Colonic mucosa (tissue), 4 donors: ENCODE measurements around the gene B4GALT1. TPM values are rescaled to one million over a fixed set of nuclear protein-coding genes. Genes with fewer than 3 reads are reported as not detected.

Experiments
- DNase-seq: peaks from one replicate; pipeline ENCODE4 v3.0.0-alpha.2; 2020
- H3K27ac ChIP-seq: fragments of 200-600 bp; one replicate; pipeline ENCODE4 v1.8.0; 2021
- H3K27me3 ChIP-seq: fragments of 200-600 bp; one replicate; pipeline ENCODE4 v1.8.0; 2021
- H3K36me3 ChIP-seq: fragments of 200-600 bp; one replicate; pipeline ENCODE4 v1.8.0; 2021
- H3K4me1 ChIP-seq: fragments of 200-600 bp; one replicate; pipeline ENCODE4 v1.8.0; 2021; ENCODE audit warnings: mild to moderate bottlenecking
- H3K4me3 ChIP-seq: fragments of 200-600 bp; one replicate; pipeline ENCODE4 v1.8.0; 2021
- H3K9ac ChIP-seq, 2 donors: one replicate each; pipeline ENCODE4 v1.7.0; 2013; ENCODE audit warnings: control low read depth in 2 of 2, low read depth in 2 of 2, low read length in 2 of 2
- H3K9me3 ChIP-seq: fragments of 200-600 bp; one replicate; pipeline ENCODE4 v1.8.0; 2021
- intact Hi-C: fragments of 100-400 bp; cut with DNase I; formaldehyde crosslinking; loops from one replicate; pipeline ENCODE4 v1.14.1; 2022
- total RNA-seq, 2 donors: library from RNA; stranded (reverse); fragmentation: NEBNext Ultra II Directional in 1 of 2; extraction: Animal tissue kit (Norgen Biotek cat#: 25700) in 1 of 2; gene quantifications; one replicate each; pipeline ENCODE4 v1.2.1, GENCODE V29; 2021
- TF ChIP-seq, protein P1 (sequence below): fragments of 200-600 bp; IDR thresholded peaks from one replicate; pipeline ENCODE4 v1.8.0; 2022; ENCODE audit warnings: antibody characterized with exemption, mild to moderate bottlenecking
- donor health status: healthy.
- donor health status: DM: no; HTN: no; CAD: no.
- donor health status: DM: no; HTN: no; CAD: no.

B4GALT1 gene
- total RNA-seq, 2 donors from 2014 or later: 76.9 to 78.7 TPM

DNA sequence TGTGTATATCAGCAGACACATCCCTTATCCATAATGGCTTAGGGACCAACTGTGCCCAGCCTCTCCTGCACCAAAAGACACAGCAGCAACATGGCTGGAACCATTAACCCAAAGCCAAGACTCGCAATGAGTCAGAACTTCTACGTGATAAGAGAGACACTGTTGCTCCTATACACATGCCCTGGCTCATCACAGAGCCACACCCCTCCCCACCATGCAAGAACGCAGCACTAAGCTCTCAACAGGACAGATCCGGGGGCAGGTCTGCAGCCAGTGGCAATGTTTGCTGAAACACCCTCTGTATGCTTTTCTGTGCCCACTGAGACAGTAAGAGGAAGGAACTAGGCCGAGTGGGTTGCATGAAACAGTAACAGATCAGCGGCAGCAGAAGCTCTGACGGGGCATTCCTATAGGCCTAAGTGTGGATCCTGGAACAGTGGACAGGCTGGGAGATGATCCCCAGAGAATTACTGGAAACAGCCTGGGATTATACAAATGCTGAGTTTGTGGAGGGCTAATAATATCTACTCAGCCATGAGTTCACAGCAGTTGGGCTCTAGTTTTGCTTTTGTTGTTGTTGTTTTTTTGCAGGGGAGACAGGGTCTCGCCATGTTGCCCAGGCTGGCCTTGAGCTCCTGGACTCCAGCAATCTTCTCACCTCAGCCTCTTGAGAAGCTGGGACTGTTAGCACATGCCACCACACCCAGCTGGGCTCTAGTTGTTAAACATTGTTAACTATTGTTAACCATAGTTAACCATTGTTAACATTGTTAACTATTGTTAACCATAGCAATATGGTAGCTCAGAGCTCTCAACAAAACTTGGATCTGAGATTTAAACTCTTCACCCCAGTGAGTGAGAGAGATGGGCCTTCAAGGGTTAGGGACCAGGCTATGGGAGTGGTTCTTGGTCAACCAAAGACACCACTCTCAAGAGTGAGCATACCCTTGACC, 41.0 kb downstream of the B4GALT1 start:
- no peaks in the 10 kb centered on the region for H3K36me3 ChIP-seq
- no peak overlapping the region for H3K4me3 ChIP-seq
- no peaks in the 10 kb centered on the region for H3K9me3 ChIP-seq
- H3K9ac ChIP-seq: no peak overlapping the region
- TF ChIP-seq, protein P1, sequence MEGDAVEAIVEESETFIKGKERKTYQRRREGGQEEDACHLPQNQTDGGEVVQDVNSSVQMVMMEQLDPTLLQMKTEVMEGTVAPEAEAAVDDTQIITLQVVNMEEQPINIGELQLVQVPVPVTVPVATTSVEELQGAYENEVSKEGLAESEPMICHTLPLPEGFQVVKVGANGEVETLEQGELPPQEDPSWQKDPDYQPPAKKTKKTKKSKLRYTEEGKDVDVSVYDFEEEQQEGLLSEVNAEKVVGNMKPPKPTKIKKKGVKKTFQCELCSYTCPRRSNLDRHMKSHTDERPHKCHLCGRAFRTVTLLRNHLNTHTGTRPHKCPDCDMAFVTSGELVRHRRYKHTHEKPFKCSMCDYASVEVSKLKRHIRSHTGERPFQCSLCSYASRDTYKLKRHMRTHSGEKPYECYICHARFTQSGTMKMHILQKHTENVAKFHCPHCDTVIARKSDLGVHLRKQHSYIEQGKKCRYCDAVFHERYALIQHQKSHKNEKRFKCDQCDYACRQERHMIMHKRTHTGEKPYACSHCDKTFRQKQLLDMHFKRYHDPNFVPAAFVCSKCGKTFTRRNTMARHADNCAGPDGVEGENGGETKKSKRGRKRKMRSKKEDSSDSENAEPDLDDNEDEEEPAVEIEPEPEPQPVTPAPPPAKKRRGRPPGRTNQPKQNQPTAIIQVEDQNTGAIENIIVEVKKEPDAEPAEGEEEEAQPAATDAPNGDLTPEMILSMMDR: no peak
- intact Hi-C loops: no loop called here
- H3K27ac ChIP-seq: no peak overlapping the region
- DNase-seq: no peak
- H3K27me3 ChIP-seq: no peaks in the 10 kb centered on the region
- H3K4me1 ChIP-seq: peaks cover 18% of the 10 kb centered on the region

DNA sequence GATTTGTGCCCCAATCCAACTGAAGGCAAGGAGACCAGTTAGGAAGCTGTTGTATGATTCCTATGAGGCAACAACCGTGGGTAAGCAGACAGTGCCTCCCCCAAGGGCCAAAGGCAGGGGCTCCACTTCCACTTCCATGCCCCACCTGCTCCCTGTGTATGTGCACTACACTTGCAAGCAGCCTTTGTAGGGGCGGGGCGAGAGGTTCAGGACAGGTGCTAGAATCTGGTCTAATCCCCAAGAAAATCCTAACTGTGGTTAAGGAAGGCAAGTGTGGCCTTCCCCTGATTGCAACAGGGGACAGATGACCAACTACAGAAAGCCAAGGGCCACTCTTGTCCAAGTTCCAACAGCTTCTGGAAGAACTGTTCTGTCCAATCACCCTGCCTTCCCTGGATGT, 41.7 kb downstream of the B4GALT1 start:
- Histone ChIP-seq H3K36me3 (no peaks in the 10 kb centered on the region), H3K27ac (no peak overlapping the region), H3K4me3 (no peak overlapping the region), H3K9me3 (no peaks in the 10 kb centered on the region), H3K4me1 (peaks cover 15% of the 10 kb centered on the region), H3K9ac (no peak overlapping the region), H3K27me3 (no peaks in the 10 kb centered on the region)
- TF ChIP-seq, protein P1: no peak
- no peak for DNase-seq
- intact Hi-C loops: no loop called here

DNA sequence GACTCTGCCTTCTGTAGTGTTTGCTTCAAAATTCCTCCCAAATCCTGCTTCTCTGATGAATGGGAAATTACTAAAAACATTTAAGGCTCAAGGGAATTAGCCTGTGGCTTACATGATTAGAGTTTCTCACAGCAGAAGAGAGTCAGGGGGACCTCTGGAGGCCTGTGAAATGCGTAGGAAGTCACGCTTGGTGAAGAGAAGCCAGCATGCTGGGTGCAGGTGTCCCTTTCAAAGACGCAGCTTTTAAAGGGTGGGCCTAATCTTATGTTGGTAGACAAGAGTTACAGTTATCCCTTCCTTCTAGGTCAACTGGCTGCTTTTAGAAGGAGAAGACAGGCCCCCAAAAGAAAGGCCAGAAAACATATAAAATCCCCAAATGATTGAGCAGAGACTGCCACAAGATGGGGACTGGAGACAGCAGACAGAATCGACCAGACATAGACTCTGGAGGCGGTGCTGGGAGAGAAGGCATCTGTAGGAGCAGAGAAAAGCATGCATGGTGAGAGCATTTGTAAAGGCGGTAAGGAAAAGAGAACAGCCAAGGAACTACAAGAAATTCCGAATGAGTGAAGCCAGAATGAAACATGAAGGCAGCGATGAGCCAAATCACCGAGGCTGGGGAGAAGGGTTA, 42.3 kb downstream of the B4GALT1 start:
- intact Hi-C loops: no loop called here
- Histone ChIP-seq H3K4me3 (no peak overlapping the region), H3K4me1 (peaks cover 11% of the 10 kb centered on the region), H3K27me3 (no peaks in the 10 kb centered on the region), H3K9ac (no peak overlapping the region), H3K36me3 (no peaks in the 10 kb centered on the region), H3K9me3 (no peaks in the 10 kb centered on the region), H3K27ac (no peak overlapping the region)
- TF ChIP-seq, protein P1: no peak
- DNase-seq: no peak

DNA sequence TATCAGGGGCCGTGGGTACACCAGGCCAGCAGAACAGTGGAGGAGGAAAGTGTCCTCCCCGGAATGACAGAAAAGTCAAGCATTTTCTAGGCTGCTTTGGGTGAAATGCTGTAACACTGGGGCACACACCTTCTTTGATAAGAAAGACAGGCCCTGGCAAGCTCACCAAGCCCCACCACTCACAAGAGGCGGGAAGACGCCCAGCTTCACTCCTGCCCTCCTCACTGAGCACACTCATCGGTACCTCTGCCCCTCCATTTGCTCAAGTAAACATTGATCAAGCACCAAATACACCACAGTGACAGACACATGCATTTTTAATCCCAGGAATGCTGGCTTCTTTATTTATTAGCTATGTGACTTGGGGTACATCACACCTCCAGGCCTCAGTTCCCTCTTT, 43.1 kb downstream of the B4GALT1 start:
- intact Hi-C loops: no loop called here
- no peak overlapping the region for H3K4me3 ChIP-seq
- no peaks in the 10 kb centered on the region for H3K27me3 ChIP-seq
- H3K9me3 ChIP-seq: no peaks in the 10 kb centered on the region
- no peak for DNase-seq
- H3K9ac ChIP-seq: no peak overlapping the region
- H3K27ac ChIP-seq: no peak overlapping the region
- TF ChIP-seq, protein P1: no peak
- H3K36me3 ChIP-seq: no peaks in the 10 kb centered on the region
- H3K4me1 ChIP-seq: peaks cover 2% of the 10 kb centered on the region

DNA sequence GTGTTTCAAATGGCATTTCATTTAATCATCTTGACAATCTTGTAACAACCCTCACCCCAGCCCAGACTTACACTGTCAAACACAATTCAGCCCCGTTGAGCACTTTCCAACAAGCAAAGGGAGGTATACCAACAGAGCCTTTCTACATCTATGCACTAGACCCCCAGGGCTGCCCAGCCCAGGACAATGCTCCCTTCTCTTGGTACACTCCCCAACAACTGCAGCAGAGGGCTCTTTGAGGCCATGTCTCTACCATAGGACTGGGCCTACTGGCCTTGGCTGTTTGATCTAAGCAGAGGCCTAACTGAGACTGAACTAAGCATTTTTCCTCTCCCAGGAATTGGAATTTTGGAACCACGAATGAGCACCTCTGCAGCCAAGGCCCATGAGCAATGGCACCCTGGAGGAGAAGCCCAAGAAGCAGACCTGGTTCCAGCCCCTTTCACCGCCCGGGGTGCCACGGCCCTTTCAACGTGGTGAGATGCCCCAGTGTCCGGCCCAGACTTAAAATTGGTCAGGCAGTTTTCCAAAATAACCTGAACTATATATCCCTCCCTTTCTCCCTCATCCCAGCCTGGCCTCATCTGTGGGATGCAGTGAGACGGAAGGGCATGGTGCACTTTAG, 43.6 kb downstream of the B4GALT1 start:
- H3K9ac ChIP-seq: no peak overlapping the region
- H3K27me3 ChIP-seq: no peaks in the 10 kb centered on the region
- H3K4me1 ChIP-seq: no peaks in the 10 kb centered on the region
- H3K27ac ChIP-seq: no peak overlapping the region
- H3K9me3 ChIP-seq: no peaks in the 10 kb centered on the region
- H3K4me3 ChIP-seq: no peak overlapping the region
- TF ChIP-seq, protein P1: no peak
- intact Hi-C loops: no loop called here
- H3K36me3 ChIP-seq: no peaks in the 10 kb centered on the region
- DNase-seq: no peak
